CD4-positive, alpha-beta memory T cell (primary cell): ENCODE results near the gene SPDEF. TPM values are rescaled to one million over a fixed set of nuclear protein-coding genes. Genes with fewer than 3 reads are reported as not detected.

ENCODE experiments used
- CTCF ChIA-PET: fragments of 350-600 bp; sonication (Branson Sonifier 250); formaldehyde crosslinking; loops from one replicate; lab custom pipeline; 2021; ENCODE audit warnings: inconsistent platforms; ENCODE audit not compliant: partially characterized antibody; lab: Charles Lee
- POLR2A ChIA-PET: fragments of 350-600 bp; sonication (Branson Sonifier 250); formaldehyde crosslinking; loops from one replicate; lab custom pipeline; 2021; ENCODE audit not compliant: partially characterized antibody; lab: Charles Lee
- DNase-seq, 5 donors: peaks; one replicate each; pipeline versions ENCODE4 v3.0.0 to v3.0.0-alpha.2; 2020 to 2022; ENCODE audit warnings: mixed read lengths in 1 of 5
- H3K27ac ChIP-seq: one replicate; pipeline ENCODE4 v1.7.0; 2013; ENCODE audit warnings: low read depth, low read length
- H3K27me3 ChIP-seq: 2 replicates; pipeline ENCODE4 v1.7.0; 2013; ENCODE audit warnings: mild to moderate bottlenecking, low read length, moderate library complexity; ENCODE audit not compliant: insufficient read depth
- H3K36me3 ChIP-seq: 2 replicates; pipeline ENCODE4 v1.7.0; 2013; ENCODE audit warnings: mild to moderate bottlenecking, low read length, moderate library complexity; ENCODE audit not compliant: insufficient read depth
- H3K4me1 ChIP-seq: 2 replicates; pipeline ENCODE4 v1.7.0; 2013; ENCODE audit warnings: mild to moderate bottlenecking, low read length, moderate library complexity; ENCODE audit not compliant: insufficient read depth
- H3K4me3 ChIP-seq, 2 donors: one replicate each; pipeline ENCODE4 v1.7.0; 2013; ENCODE audit warnings: low read length in 2 of 2, mild to moderate bottlenecking in 1 of 2
- H3K9me3 ChIP-seq, 2 donors: one replicate each; pipeline ENCODE4 v1.7.0; 2013; ENCODE audit warnings: low read length in 2 of 2, control low read depth in 1 of 2; ENCODE audit not compliant: control insufficient read depth in 1 of 2
- H3K27ac Mint-ChIP-seq, 7 donors: one replicate each; pipeline ENCODE4 v1.8.0; 2020 to 2021; ENCODE audit warnings: mixed read lengths in 7 of 7, mild to moderate bottlenecking in 6 of 7, inconsistent platforms in 3 of 7, moderate library complexity in 3 of 7
- H3K27me3 Mint-ChIP-seq, 2 donors: one replicate each; pipeline ENCODE4 v1.8.0; 2020 to 2021; ENCODE audit warnings: mixed read lengths in 2 of 2
- H3K36me3 Mint-ChIP-seq, 2 donors: one replicate each; pipeline ENCODE4 v1.8.0; 2020 to 2021; ENCODE audit warnings: mixed read lengths in 2 of 2, inconsistent platforms in 1 of 2, mild to moderate bottlenecking in 1 of 2
- H3K4me1 Mint-ChIP-seq, 4 donors: one replicate each; pipeline ENCODE4 v1.8.0; 2020 to 2021; ENCODE audit warnings: mixed read lengths in 4 of 4, mild to moderate bottlenecking in 1 of 4
- H3K4me3 Mint-ChIP-seq, 8 donors: one replicate each; pipeline ENCODE4 v1.8.0; 2020 to 2021; ENCODE audit warnings: mixed read lengths in 8 of 8, mild to moderate bottlenecking in 7 of 8, moderate library complexity in 6 of 8, inconsistent platforms in 3 of 8
- H3K9me3 Mint-ChIP-seq, 8 donors: one replicate each; pipeline ENCODE4 v1.8.0; 2020 to 2021; ENCODE audit warnings: mixed read lengths in 8 of 8, mild to moderate bottlenecking in 5 of 8, inconsistent platforms in 3 of 8, moderate library complexity in 1 of 8
- intact Hi-C: fragments of 100-400 bp; cut with micrococcal nuclease; formaldehyde crosslinking; loops from one replicate; pipeline ENCODE4 v1.15.1; 2023
- polyA plus RNA-seq, 2 donors: library from polyadenylated mRNA; unstranded; fragments of 300-500 nt; fragmentation: Illumina TruSeq; gene quantifications; one replicate each; pipeline ENCODE4 v1.2.3, GENCODE V29; 2021
- total RNA-seq, 2 experiments: library from RNA; stranded (reverse); gene quantifications; one replicate each; pipeline ENCODE4 v1.2.3, GENCODE V29; 2021

Gene SPDEF
- total and polyA plus RNA-seq, 4 experiments from 2014 or later: not detected

- no peaks in the 10 kb centered on the region for H3K27me3 Mint-ChIP-seq
- H3K27ac ChIP-seq: no peak overlapping the region
- ChIA-PET POLR2A (interaction anchor here (0.8 to 1.0 kb wide), 4 partner anchors 15 to 361 kb away, joined by 3 read pairs; partner anchors contain the start of genes ANKS1A, BLTP3A and RPS10), CTCF (interaction anchor here (0.8 to 2.5 kb wide), 8 partner anchors 10 to 277 kb away, joined by 3 to 21 read pairs (median 4); partner anchors contain the start of gene SNRPC)
- no peaks in the 10 kb centered on the region for H3K9me3 Mint-ChIP-seq
- H3K4me3 Mint-ChIP-seq: peak overlapping the region in 6 of 8 donors; percentile 57 to 70 (median 64)
- no peaks in the 10 kb centered on the region for H3K9me3 ChIP-seq
- H3K36me3 Mint-ChIP-seq: no peaks in the 10 kb centered on the region
- peaks cover 5 to 17% (median 7%) of the 10 kb centered on the region in 4 donors for H3K4me1 Mint-ChIP-seq
- H3K27ac Mint-ChIP-seq: peak overlapping the region; percentile 27 to 78 (median 68)
- peaks cover 15% of the 10 kb centered on the region for H3K4me1 ChIP-seq
- no peaks in the 10 kb centered on the region for H3K27me3 ChIP-seq
- peak; percentile 93 to 94 (median 93) for DNase-seq
- H3K4me3 ChIP-seq: peak overlapping the region in 1 of 2 donors; percentile 20
- intact Hi-C loops: loop anchor here (1.0 to 5.0 kb wide), 5 partner anchors 82 to 613 kb away; partner anchors contain the start of genes BLTP3A and SMIM29
- H3K36me3 ChIP-seq: no peaks in the 10 kb centered on the region
Measured at GRCh38 chr6:34526992-34527728, 29.0 kb downstream of the SPDEF start.

GRCh38 chr6:34526241-34526972 lies 29.7 kb downstream of the SPDEF start:
- Histone ChIP-seq H3K4me1 (peaks cover 15% of the 10 kb centered on the region), H3K27ac (no peak overlapping the region), H3K27me3 (no peaks in the 10 kb centered on the region), H3K4me3 (no peak overlapping the region), H3K36me3 (no peaks in the 10 kb centered on the region), H3K9me3 (no peaks in the 10 kb centered on the region)
- DNase-seq: peak in 1 of 5 donors; percentile 2
- H3K27me3 Mint-ChIP-seq: no peaks in the 10 kb centered on the region
- no peaks in the 10 kb centered on the region for H3K36me3 Mint-ChIP-seq
- peaks cover 5 to 17% (median 7%) of the 10 kb centered on the region in 4 donors for H3K4me1 Mint-ChIP-seq
- no peak overlapping the region for H3K4me3 Mint-ChIP-seq
- CTCF ChIA-PET: interaction anchor here (0.8 to 2.5 kb wide), 8 partner anchors 24 to 785 kb away, joined by 3 to 21 read pairs (median 4); partner anchors contain the start of gene SNRPC
- H3K9me3 Mint-ChIP-seq: no peaks in the 10 kb centered on the region
- intact Hi-C loops: loop anchor here (2.0 to 5.0 kb wide), 2 partner anchors 266 to 278 kb away; partner anchors contain the start of genes BLTP3A and SMIM29
- POLR2A ChIA-PET: interaction anchor here (1.0 kb wide), 2 partner anchors 100 to 265 kb away, joined by 3 read pairs; partner anchors contain the start of genes BLTP3A and RPS10
- peak overlapping the region in 4 of 7 donors; percentile 27 to 78 (median 46) for H3K27ac Mint-ChIP-seq

- CTCF ChIA-PET: interaction anchor here (0.8 to 1.2 kb wide), 4 partner anchors 23 to 784 kb away, joined by 3 to 4 read pairs (median 3); partner anchors contain the start of gene SNRPC
- no peak for DNase-seq
Measured at GRCh38 chr6:34525431-34526175, 30.5 kb downstream of the SPDEF start.

GRCh38 chr6:34524971-34525370 lies 31.2 kb downstream of the SPDEF start:
- Mint-ChIP-seq H3K36me3 (no peaks in the 10 kb centered on the region), H3K4me1 (peaks cover 6 to 17% (median 9%) of the 10 kb centered on the region in 4 donors), H3K4me3 (no peak overlapping the region), H3K27me3 (no peaks in the 10 kb centered on the region), H3K9me3 (no peaks in the 10 kb centered on the region), H3K27ac (no peak overlapping the region)
- ChIA-PET CTCF (no interaction called here), POLR2A (no interaction called here)
- H3K4me3 ChIP-seq: no peak overlapping the region
- no peaks in the 10 kb centered on the region for H3K36me3 ChIP-seq
- H3K4me1 ChIP-seq: peaks cover 15% of the 10 kb centered on the region
- H3K27me3 ChIP-seq: no peaks in the 10 kb centered on the region
- H3K27ac ChIP-seq: no peak overlapping the region
- DNase-seq: no peak
- no peaks in the 10 kb centered on the region for H3K9me3 ChIP-seq
- intact Hi-C loops: loop anchor here (5.0 kb wide), 1 partner anchor 267 kb away; the partner anchor contains the start of gene BLTP3A

More at GRCh38 chr6:34525431-34526175, 30.5 kb downstream of the SPDEF start:
- Mint-ChIP-seq H3K27ac (peak overlapping the region in 5 of 7 donors; percentile 41 to 69 (median 46)), H3K4me1 (peaks cover 6 to 17% (median 9%) of the 10 kb centered on the region in 4 donors), H3K27me3 (no peaks in the 10 kb centered on the region), H3K9me3 (no peaks in the 10 kb centered on the region), H3K36me3 (no peaks in the 10 kb centered on the region), H3K4me3 (peak overlapping the region in 1 of 8 donors; percentile 21)
- Histone ChIP-seq H3K36me3 (no peaks in the 10 kb centered on the region), H3K4me3 (no peak overlapping the region), H3K27me3 (no peaks in the 10 kb centered on the region), H3K9me3 (no peaks in the 10 kb centered on the region), H3K4me1 (peaks cover 15% of the 10 kb centered on the region), H3K27ac (no peak overlapping the region)
- intact Hi-C loops: loop anchor here (2.0 to 5.0 kb wide), 2 partner anchors 267 to 277 kb away; partner anchors contain the start of genes BLTP3A and SMIM29
- POLR2A ChIA-PET: interaction anchor here (1.0 kb wide), 1 partner anchor 99 kb away, joined by 3 read pairs; the partner anchor contains the start of gene RPS10

GRCh38 chr6:34524499-34524898 lies 31.6 kb downstream of the SPDEF start:
- no peaks in the 10 kb centered on the region for H3K9me3 Mint-ChIP-seq

GRCh38 chr6:34523441-34524206 lies 32.5 kb downstream of the SPDEF start:
- H3K27ac Mint-ChIP-seq: peak overlapping the region in 3 of 7 donors; percentile 37 to 80 (median 42)
- CTCF ChIA-PET: interaction anchor here (2.1 kb wide), 1 partner anchor 63 kb away, joined by 5 read pairs; no protein-coding TSS in a partner anchor
- Histone ChIP-seq H3K36me3 (no peaks in the 10 kb centered on the region), H3K27me3 (no peaks in the 10 kb centered on the region), H3K9me3 (no peaks in the 10 kb centered on the region), H3K4me3 (no peak overlapping the region), H3K27ac (no peak overlapping the region), H3K4me1 (peaks cover 15% of the 10 kb centered on the region)
- H3K36me3 Mint-ChIP-seq: no peaks in the 10 kb centered on the region
- peaks cover 6 to 17% (median 9%) of the 10 kb centered on the region in 4 donors for H3K4me1 Mint-ChIP-seq
- POLR2A ChIA-PET: no interaction called here
- no peak overlapping the region for H3K4me3 Mint-ChIP-seq
- intact Hi-C loops: no loop called here
- no peaks in the 10 kb centered on the region for H3K9me3 Mint-ChIP-seq
- no peak for DNase-seq
- no peaks in the 10 kb centered on the region for H3K27me3 Mint-ChIP-seq

More at GRCh38 chr6:34524499-34524898, 31.6 kb downstream of the SPDEF start:
- no peaks in the 10 kb centered on the region for H3K36me3 Mint-ChIP-seq
- H3K27me3 Mint-ChIP-seq: no peaks in the 10 kb centered on the region
- Histone ChIP-seq H3K27ac (no peak overlapping the region), H3K4me1 (peaks cover 15% of the 10 kb centered on the region), H3K4me3 (no peak overlapping the region), H3K9me3 (no peaks in the 10 kb centered on the region), H3K27me3 (no peaks in the 10 kb centered on the region), H3K36me3 (no peaks in the 10 kb centered on the region)
- intact Hi-C loops: no loop called here
- no peak for DNase-seq
- peak overlapping the region in 2 of 7 donors; percentile 18 to 37 for H3K27ac Mint-ChIP-seq
- peaks cover 6 to 17% (median 9%) of the 10 kb centered on the region in 4 donors for H3K4me1 Mint-ChIP-seq
- CTCF ChIA-PET: no interaction called here
- no peak overlapping the region for H3K4me3 Mint-ChIP-seq
- POLR2A ChIA-PET: no interaction called here
